C4-2B (cell line): ENCODE results near the gene CCSER1.

Source experiments
- CTCF ChIP-seq: fragments of 450-650 bp; conservative IDR thresholded peaks from 2 replicates; pipeline ENCODE4 v1.5.1; 2017; ENCODE audit warnings: mild to moderate bottlenecking
- ZFX ChIP-seq: fragments of 450-650 bp; IDR thresholded peaks from 2 replicates; pipeline ENCODE4 v1.6.1; 2017

- TF ChIP-seq CTCF (no peak), ZFX (no peak)
These were observed 315.4 kb downstream of the CCSER1 start for GRCh38 chr4:90442619-90443018.
